ENCODE results near the gene GPA33. TPM values are rescaled to one million over a fixed set of nuclear protein-coding genes. Genes with fewer than 3 reads are reported as not detected.

GPA33 gene
- total RNA-seq, 4 donors from 2014 or later = 0.10 TPM; not detected in 3

GRCh38 chr1:167065471-167065870, 24.7 kb downstream of the GPA33 start:
- intact Hi-C loops (cut with DNase I; ENCODE audit: low total_unique reads) = loop anchor here (5.0 to 10.0 kb wide), 3 partner anchors 149 to 459 kb away; no protein-coding TSS in a partner anchor
- 77% methylated on average over 8 of the region's 8 CpGs for WGBS, 2 donors
- TF ChIP-seq, protein P1, sequence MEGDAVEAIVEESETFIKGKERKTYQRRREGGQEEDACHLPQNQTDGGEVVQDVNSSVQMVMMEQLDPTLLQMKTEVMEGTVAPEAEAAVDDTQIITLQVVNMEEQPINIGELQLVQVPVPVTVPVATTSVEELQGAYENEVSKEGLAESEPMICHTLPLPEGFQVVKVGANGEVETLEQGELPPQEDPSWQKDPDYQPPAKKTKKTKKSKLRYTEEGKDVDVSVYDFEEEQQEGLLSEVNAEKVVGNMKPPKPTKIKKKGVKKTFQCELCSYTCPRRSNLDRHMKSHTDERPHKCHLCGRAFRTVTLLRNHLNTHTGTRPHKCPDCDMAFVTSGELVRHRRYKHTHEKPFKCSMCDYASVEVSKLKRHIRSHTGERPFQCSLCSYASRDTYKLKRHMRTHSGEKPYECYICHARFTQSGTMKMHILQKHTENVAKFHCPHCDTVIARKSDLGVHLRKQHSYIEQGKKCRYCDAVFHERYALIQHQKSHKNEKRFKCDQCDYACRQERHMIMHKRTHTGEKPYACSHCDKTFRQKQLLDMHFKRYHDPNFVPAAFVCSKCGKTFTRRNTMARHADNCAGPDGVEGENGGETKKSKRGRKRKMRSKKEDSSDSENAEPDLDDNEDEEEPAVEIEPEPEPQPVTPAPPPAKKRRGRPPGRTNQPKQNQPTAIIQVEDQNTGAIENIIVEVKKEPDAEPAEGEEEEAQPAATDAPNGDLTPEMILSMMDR (IDR thresholded peaks at IDR 0.05) = no peak
- no peak overlapping the region for H3K4me3 ChIP-seq (ENCODE audit: low read depth, poor library complexity, severe bottlenecking)
- DNase-seq (ENCODE audit: low spot score in 2 of 2) = no peak

DNA sequence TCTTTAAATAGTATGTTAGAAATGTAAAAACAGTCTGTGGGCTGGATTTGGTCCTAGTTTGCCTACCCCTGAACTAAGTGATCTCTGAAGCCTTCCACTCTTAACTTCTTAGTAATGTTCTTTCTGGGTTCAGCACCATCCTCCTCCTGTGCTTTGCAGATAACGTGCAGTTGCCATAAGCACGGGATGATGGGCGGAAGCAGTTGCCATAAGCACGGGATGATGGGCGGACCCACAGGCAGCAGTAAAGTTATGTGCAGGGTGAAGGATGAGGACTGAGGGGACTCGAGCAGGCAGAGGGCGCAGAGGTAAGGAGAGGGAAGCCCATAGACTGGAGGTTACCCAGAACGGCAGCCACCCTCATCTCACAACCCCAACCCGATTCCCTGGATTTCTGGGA, 25.6 kb downstream of the GPA33 start:
- TF ChIP-seq POLR2A (IDR thresholded peaks at IDR 0.05) = no peak
- TF ChIP-seq, protein P1 (IDR thresholded peaks at IDR 0.05) = no peak
- intact Hi-C loops (cut with DNase I; ENCODE audit: low total_unique reads) = loop anchor here (5.0 to 10.0 kb wide), 3 partner anchors 150 to 460 kb away; no protein-coding TSS in a partner anchor
- no peak for DNase-seq (ENCODE audit: low spot score in 2 of 2)
- 75 to 79% methylated on average over 9 of the region's 9 CpGs for WGBS, 2 donors
- no peak overlapping the region for H3K4me3 ChIP-seq (ENCODE audit: low read depth, poor library complexity, severe bottlenecking)

DNA sequence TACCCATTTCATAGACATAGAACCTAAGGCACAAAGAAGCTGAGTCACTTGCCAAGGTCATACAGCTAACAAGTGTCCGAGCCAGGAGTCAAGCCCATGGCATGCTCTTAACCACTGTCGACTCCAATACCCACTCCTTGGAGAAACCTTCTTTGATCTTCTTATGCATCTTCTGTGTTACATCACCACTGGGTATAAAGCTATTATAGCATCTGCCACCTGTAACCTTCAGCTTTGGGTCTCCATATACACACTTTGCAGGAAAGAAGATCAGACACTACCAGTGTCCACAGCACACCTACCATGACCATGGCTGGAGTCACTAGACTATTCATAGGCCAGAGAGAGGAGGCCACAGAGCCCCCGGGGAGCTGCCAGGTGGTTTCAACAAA, 29.1 kb downstream of the GPA33 start:
- intact Hi-C loops (cut with DNase I; ENCODE audit: low total_unique reads) = loop anchor here (10.0 kb wide), 2 partner anchors 154 to 464 kb away; no protein-coding TSS in a partner anchor
- H3K4me3 ChIP-seq (ENCODE audit: low read depth, poor library complexity, severe bottlenecking) = no peak overlapping the region
- 85 to 88% methylated on average over 3 of the region's 3 CpGs for WGBS, 2 donors
- no peak for DNase-seq (ENCODE audit: low spot score in 2 of 2)
- no peak for TF ChIP-seq POLR2A (IDR thresholded peaks at IDR 0.05)
- TF ChIP-seq, protein P1 (IDR thresholded peaks at IDR 0.05) = no peak

- 71 to 77% methylated on average over 10 of the region's 10 CpGs for WGBS, 2 donors
- DNase-seq (ENCODE audit: low spot score in 2 of 2) = no peak
- TF ChIP-seq, protein P1 (IDR thresholded peaks at IDR 0.05) = no peak
- TF ChIP-seq POLR2A (IDR thresholded peaks at IDR 0.05) = no peak
- intact Hi-C loops (cut with DNase I; ENCODE audit: low total_unique reads) = loop anchor here (10.0 kb wide), 2 partner anchors 154 to 464 kb away; no protein-coding TSS in a partner anchor
- no peak overlapping the region for H3K4me3 ChIP-seq (ENCODE audit: low read depth, poor library complexity, severe bottlenecking)
Measured at GRCh38 chr1:167060141-167061072, 29.8 kb downstream of the GPA33 start.

DNA sequence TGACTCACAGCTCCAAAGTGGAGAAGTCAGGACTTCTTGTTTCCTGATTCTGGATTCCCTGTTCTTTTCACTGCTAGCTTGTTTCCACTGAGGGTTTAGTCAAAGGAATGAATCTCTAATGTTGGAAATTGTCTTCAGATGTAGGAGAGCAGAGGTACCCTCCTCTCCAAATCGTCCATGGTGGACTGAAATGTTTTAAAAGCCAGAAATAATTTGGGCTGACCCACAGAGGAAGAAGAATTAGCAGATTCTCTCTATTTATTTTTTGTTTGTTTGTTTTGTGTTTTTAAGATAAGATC, 30.4 kb downstream of the GPA33 start:
- TF ChIP-seq POLR2A (IDR thresholded peaks at IDR 0.05) = no peak
- TF ChIP-seq, protein P1 (IDR thresholded peaks at IDR 0.05) = no peak
- intact Hi-C loops (cut with DNase I; ENCODE audit: low total_unique reads) = loop anchor here (10.0 kb wide), 3 partner anchors 145 to 465 kb away; no protein-coding TSS in a partner anchor
- no peak for DNase-seq (ENCODE audit: low spot score in 2 of 2)
- no peak overlapping the region for H3K4me3 ChIP-seq (ENCODE audit: low read depth, poor library complexity, severe bottlenecking)
- 29 to 43% methylated on average over 1 of the region's 1 CpG for WGBS, 2 donors
